Erythroblast (primary cell): ENCODE data around the gene PHF3.

Experiments
- GATA1 ChIP-seq: IDR thresholded peaks from 2 replicates; pipeline ENCODE4 v1.6.1; 2011; ENCODE audit warnings: low read depth, mild to moderate bottlenecking, control low read depth, low read length, moderate library complexity
- POLR2A ChIP-seq: IDR thresholded peaks from 2 replicates; pipeline ENCODE4 v1.6.1; 2011; ENCODE audit warnings: mild to moderate bottlenecking, low read length

DNA sequence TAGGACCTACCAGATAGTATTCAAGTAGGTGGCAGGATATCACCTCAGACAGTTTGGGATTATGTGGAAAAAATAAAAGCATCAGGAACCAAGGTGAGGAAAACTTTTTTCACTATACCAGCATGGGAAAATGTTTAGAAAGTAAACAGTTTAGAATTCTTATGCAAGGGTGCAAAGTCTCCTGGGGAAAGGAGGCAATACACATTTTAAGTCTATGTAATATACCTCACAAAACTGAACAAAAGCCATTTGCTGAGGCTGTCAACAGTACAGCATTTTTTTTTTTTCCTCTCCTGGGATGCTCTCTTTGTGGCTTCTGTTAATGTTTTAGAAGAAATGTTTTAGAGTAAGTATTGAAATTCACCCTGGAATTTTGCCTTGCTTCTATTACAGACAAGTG, 73.5 kb downstream of the PHF3 start:
- TF ChIP-seq POLR2A: no peak
- TF ChIP-seq GATA1: no peak
